ENCODE measurements around the gene CBX4. TPM values are rescaled to one million over a fixed set of nuclear protein-coding genes. Genes with fewer than 3 reads are reported as not detected.

CBX4 gene
- total and polyA plus RNA-seq, 2 of the 13 experiments (the other 11 are each of a cell fraction or from before 2014, with no cell fraction given): 25.8 to 50.8 TPM

GRCh38 chr17:79844869-79845600, 5.8 kb upstream of the CBX4 start (continued):
- TF ChIP-seq, protein P1, sequence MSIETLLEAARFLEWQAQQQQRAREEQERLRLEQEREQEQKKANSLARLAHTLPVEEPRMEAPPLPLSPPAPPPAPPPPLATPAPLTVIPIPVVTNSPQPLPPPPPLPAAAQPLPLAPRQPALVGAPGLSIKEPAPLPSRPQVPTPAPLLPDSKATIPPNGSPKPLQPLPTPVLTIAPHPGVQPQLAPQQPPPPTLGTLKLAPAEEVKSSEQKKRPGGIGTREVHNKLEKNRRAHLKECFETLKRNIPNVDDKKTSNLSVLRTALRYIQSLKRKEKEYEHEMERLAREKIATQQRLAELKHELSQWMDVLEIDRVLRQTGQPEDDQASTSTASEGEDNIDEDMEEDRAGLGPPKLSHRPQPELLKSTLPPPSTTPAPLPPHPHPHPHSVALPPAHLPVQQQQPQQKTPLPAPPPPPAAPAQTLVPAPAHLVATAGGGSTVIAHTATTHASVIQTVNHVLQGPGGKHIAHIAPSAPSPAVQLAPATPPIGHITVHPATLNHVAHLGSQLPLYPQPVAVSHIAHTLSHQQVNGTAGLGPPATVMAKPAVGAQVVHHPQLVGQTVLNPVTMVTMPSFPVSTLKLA (IDR thresholded peaks at IDR 0.05): no peak
- TF ChIP-seq PAXIP1 (CRISPR knock-in tag; conservative IDR thresholded peaks at IDR 0.05) (peak; percentile 94), SMYD3 (CRISPR knock-in tag; IDR thresholded peaks at IDR 0.05) (peak; percentile 87), UBTF (CRISPR knock-in tag; IDR thresholded peaks at IDR 0.05) (peak; percentile 90), MAFK (conservative IDR thresholded peaks at IDR 0.05 in 1 of 2, IDR thresholded peaks at IDR 0.05 in 1 of 2; ENCODE audit: low read length in 2 of 2) (no peak), ZNF430 (CRISPR knock-in tag; IDR thresholded peaks at IDR 0.05) (peak; percentile 96), TOPORS (CRISPR knock-in tag; IDR thresholded peaks at IDR 0.05) (peak; percentile 54), GATAD1 (CRISPR knock-in tag; IDR thresholded peaks at IDR 0.05) (0 out of 2 replicates have a peak, but pooled peaks have one; percentile 51), ZNF274 (CRISPR knock-in tag; IDR thresholded peaks at IDR 0.05) (no peak), ISL2 (CRISPR knock-in tag; IDR thresholded peaks at IDR 0.05) (0 out of 2 replicates have a peak, but pooled peaks have one; percentile 42), HNRNPLL (IDR thresholded peaks at IDR 0.05; ENCODE audit: low read depth, low read length, poor library complexity, severe bottlenecking) (peak; percentile 47), ZZZ3 (CRISPR knock-in tag; IDR thresholded peaks at IDR 0.05; ENCODE audit: borderline replicate concordance) (no peak), ZNF577 (CRISPR knock-in tag; IDR thresholded peaks at IDR 0.05; ENCODE audit: borderline replicate concordance, low read depth) (no peak), MLLT10 (CRISPR knock-in tag; IDR thresholded peaks at IDR 0.05) (no peak), THYN1 (CRISPR knock-in tag; IDR thresholded peaks at IDR 0.05; ENCODE audit: borderline replicate concordance, low read depth) (no peak), ETV5 (CRISPR knock-in tag; IDR thresholded peaks at IDR 0.05; ENCODE audit: borderline replicate concordance) (peak; percentile 45; the same call in 1 of the 2 replicates), GLMP (CRISPR knock-in tag; IDR thresholded peaks at IDR 0.05; ENCODE audit: borderline replicate concordance) (no peak)
- TF ChIP-seq, protein P2, sequence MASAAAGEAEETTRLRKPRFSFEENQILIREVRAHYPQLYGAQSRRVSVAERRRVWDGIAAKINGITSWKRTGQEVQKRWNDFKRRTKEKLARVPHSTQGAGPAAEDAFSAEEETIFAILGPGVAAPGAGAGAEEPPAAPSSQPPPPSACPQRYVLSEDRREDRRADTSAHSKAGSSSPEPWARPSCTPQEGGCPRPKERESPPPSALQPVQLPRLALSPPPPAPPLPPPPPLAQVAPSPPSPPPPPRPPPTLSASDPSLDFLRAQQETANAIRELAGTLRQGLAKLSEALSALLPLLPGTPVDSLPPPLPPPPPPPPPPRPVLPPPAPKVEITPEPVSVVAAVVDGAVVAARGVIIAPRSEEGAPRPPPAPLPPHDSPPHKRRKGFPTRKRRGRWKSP (CRISPR knock-in tag; IDR thresholded peaks at IDR 0.05): peak; percentile 72
